Neural cell (in vitro differentiated cells): Measurements from ENCODE around the gene OR10J4.

ENCODE experiments used
- MXI1 ChIP-seq: fragments of 450-650 bp; conservative IDR thresholded peaks from 2 replicates; pipeline ENCODE4 v1.6.1; 2014; ENCODE audit warnings: antibody characterized with exemption, mild to moderate bottlenecking; ENCODE audit not compliant: poor library complexity, severe bottlenecking
- TF ChIP-seq, protein P1 (sequence below): fragments of 450-650 bp; IDR thresholded peaks from 2 replicates; pipeline ENCODE4 v1.5.1; 2014; ENCODE audit warnings: antibody characterized with exemption, mild to moderate bottlenecking, moderate library complexity; ENCODE audit not compliant: poor library complexity, severe bottlenecking

DNA sequence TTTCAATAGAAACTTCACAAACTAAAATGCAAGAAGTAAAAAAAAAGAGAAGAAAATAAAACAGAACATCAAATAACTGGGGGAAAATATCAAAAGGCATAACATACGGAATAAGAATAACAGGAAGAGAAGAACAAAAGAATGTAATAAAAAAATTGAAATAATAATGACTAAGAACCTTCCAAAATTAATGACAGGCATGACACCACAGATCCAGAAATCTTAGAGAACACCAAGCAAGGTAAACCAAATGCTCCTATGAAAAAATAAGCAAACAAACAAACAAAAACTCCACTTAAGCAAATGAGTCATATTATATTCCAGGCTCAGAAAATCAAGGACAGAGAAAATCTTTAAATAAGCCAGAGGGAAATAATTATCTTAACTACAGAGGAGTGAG lies 16.2 kb downstream of the OR10J4 start:
- TF ChIP-seq, protein P1, sequence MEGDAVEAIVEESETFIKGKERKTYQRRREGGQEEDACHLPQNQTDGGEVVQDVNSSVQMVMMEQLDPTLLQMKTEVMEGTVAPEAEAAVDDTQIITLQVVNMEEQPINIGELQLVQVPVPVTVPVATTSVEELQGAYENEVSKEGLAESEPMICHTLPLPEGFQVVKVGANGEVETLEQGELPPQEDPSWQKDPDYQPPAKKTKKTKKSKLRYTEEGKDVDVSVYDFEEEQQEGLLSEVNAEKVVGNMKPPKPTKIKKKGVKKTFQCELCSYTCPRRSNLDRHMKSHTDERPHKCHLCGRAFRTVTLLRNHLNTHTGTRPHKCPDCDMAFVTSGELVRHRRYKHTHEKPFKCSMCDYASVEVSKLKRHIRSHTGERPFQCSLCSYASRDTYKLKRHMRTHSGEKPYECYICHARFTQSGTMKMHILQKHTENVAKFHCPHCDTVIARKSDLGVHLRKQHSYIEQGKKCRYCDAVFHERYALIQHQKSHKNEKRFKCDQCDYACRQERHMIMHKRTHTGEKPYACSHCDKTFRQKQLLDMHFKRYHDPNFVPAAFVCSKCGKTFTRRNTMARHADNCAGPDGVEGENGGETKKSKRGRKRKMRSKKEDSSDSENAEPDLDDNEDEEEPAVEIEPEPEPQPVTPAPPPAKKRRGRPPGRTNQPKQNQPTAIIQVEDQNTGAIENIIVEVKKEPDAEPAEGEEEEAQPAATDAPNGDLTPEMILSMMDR = no peak
- no peak for TF ChIP-seq MXI1
